HCEC 1CT (cell line): ENCODE results near the gene LSMEM2.
A peak's percentile ranks its signal among the peaks of the same experiment; 100 is the strongest.
"Not testable (repeated sequence)": the region's sequence is repeated elsewhere in the genome, so short reads cannot be mapped to it uniquely, and the experiment has no call there.

ENCODE experiments used
- DNase-seq: peaks from one replicate; pipeline ENCODE4 v3.0.0-alpha.2; 2017

Gene LSMEM2

DNA sequence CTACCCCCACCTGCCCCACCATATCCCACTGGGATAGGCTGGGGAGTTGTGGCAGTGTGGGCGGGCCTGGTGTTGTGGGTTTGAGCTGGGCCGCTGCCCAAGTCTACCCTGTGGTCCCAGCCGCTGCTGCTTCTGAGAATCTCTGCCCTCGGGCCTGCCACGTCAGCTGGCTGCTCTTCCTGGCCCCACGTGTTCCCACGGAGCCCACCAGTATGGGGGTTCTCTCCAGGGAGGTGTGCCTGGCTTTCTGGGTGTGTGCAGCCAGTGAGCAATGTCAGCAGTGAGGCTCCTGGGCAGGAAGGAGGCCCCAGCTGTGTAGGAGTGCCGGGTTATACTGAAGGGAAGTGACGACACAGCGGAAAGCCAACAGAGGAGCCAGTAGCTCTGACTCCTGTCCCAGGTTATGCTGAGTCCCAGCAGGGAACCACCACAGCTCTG lies 32.4 kb upstream of the LSMEM2 start:
- peak; percentile 76 for DNase-seq

DNA sequence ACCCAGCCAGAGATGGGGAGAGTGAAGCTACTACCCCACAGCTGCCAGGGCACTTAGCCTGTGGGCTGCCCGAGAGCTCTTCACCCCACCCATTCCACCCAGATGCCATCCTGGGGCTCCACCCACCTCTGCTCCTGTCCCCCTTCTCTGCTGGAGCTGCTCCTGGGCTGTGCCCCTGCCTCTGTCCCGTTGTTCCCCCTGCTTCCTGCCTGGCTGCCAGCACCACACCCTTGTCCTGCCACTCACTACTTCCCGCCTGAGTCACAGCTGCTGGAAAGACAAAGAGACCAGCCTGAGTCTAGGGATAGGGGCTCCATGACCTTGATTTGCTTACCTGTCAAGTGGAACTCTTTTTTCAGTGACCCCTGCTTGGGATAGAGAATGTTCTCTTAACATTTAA lies 30.5 kb upstream of the LSMEM2 start:
- DNase-seq, result peak; percentile 18

DNA sequence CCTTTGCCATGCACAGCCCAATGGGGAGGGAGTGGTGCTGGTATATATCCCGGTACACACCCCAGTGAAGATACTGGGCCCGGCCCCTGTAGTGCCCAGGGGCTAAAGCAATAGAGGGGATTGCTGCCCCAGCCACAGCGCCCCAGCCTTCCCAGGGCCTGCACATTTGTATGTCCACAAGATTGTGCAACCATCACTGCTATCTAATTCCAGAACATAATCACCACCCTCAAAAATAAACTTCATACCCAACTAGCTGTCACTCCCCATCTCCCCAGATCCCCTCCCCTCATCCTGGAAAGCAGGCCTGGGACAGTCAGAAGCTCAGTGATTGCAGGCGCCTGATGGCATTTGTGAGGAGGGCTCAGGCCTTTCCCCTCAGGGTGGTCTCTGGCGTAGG lies 29.4 kb upstream of the LSMEM2 start:
- peak; percentile 0 for DNase-seq

DNA sequence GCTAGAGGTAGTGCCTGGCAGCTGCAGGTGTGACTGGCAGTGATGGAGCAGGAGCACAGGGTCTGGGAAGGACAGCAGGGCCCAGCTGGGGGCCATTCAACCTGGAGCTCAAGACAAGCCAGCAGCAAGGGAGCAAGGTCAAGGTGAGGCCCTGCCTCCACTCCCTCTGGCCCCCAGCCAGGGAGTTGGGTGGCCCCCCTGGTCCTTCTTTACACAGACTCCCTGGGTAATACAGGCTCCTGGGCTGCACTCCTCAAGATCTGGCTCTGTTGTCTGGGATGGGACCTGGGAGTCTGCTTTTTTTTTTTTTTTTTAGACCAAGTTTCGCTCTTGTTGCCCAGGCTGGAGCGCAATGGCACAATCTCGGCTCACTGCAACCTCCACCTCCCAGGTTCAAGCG lies 28.4 kb upstream of the LSMEM2 start:
- no peak for DNase-seq

GRCh38 chr3:50251220-50251619 lies 27.7 kb upstream of the LSMEM2 start:
- DNase-seq, result peak; percentile 93

- peak; percentile 73 for DNase-seq
Observed at GRCh38 chr3:50254577-50255250, 24.2 kb upstream of the LSMEM2 start.

DNA sequence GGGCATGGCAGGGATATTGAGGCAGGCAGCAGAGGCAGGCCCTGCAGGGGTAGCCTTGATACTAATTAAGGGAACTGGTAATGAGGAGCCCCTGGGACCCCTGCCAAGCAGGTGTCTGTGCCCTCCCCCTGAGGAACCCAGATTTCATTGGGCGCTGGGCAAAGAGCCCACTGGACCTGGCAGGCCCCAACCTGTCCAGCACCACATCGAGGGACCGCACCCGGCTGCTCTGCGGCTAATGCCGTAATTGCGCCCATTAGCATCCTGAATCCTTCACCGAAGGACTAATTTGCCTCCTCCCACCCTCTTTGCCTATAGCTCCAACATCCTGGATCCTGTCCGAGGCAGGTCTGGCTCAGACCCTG lies 23.7 kb upstream of the LSMEM2 start:
- no peak for DNase-seq

DNA sequence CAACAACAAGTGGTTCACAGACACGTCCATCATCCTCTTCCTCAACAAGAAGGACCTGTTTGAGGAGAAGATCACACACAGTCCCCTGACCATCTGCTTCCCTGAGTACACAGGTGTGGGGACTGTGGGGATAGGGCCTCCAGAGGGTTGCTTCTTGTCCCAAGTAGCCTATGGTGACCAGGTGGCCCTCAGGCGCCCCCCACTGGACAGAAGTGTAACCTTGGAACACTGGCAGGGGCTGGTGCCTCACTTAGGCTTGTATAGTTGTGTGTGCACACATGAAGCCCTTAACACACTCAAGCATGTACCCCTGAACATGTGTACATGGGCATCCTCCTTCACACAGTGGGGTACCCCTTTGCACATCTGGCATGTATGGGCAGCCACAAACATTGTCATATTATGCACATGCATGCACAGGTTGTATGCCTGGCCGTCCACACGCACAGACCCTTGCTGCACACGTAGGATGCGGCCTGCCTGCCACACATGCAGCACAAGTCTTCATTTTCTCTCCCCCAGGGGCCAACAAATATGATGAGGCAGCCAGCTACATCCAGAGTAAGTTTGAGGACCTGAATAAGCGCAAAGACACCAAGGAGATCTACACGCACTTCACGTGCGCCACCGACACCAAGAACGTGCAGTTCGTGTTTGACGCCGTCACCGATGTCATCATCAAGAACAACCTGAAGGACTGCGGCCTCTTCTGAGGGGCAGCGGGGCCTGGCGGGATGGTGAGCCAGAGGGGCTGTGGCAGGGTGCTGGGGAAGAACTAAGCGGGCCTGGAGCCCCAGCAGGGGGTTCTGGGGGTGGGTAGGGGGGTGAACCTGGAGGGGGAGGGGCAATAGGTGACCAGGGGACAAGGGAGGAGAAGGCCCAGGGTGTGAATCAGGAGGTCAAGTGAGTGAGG lies 21.7 kb upstream of the LSMEM2 start:
- peak; percentile 15 for DNase-seq

GRCh38 chr3:50258029-50258680 lies 20.7 kb upstream of the LSMEM2 start:
- no peak for DNase-seq

DNA sequence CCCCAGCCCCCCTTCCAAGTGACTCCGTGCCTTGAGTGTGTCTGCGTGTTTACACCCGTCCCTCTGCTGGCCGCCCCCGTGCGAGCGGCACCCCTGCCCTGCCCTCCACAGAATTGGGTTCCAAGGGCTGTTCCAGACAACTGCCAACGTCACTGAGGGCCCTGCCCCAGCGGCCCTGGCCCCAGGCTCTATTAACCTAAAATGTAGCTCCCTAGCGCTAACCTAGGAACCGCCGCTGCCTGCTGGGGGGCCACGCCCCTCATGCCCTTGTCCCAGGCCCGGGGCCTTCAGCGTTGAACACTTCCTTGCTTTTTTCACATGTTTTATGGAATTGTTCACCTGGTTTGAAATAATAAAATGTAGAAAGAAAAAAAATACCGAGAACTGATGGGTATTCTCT lies 19.9 kb upstream of the LSMEM2 start:
- DNase-seq, result no peak

GRCh38 chr3:50259432-50260026 lies 19.4 kb upstream of the LSMEM2 start:
- DNase-seq, result no peak

DNA sequence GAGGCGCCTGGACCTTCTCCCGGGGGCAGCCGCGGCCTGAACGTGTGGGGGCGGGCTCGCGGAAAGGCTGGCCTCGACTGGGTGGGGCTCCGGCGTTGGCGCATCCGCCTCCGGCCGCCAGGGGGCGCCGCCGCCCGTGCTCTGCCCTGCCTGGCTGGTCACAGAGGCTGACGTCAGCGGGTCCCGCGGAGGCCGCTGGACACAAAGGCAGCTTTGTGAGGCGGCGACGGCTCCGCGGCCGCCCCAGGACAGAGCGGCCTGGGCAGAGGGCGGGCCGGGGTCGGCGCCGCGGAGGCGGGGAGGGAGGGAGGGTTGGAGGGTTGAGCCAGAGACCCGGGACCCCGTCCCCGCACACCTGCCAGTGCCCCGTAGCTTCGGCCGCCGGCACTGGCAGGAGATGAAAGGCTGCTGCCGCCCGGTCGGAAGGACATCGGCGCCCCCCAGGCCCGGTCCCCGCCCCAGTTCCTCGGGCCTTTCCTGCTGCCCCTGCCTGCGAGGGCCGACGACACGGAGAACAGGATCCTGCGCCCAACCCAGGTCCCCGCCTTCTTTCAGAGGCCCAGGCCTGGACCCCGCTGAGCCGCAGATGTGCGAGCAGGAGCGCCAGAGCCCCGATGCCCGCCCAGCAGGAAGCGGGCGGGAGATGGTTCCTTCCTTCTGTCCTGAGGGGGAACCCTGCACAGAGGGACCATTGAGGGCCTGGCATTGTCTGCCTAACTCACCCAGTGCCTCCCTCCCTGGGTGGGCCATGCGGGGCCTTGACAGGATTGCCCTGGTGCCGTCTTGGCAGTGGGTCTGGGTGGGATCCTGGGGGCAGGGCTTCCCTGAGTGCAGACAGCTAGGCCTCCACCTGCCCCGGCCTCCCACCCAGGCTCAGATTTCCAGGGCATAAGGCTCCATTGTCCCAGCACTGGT lies 18.6 kb upstream of the LSMEM2 start:
- peak; percentile 83 for DNase-seq

DNA sequence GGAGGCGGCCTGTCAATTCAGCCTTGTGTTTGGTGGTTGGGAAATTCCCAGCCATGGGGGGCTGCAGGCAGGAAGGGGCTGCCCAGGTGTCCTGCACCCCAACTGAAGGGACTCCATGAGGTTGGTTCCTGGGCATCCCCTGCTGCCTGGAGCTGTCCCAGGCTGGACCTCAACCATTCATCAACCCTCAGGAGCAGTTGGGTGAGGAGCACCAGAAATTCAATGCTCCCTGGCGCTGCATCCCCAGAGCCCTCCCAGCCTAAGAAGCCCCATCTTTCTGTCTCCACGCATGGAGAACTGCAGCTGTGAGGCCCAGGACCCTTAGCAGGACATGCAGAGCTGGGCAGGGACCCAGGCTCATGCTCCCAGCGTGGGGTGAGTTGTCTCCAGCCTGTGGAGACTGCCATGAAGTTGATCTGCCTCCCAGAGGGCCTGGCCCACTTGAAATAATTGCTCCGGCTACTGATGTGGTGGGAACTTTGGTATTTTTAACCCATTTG lies 17.9 kb upstream of the LSMEM2 start:
- no peak for DNase-seq

- no peak for DNase-seq
Observed at GRCh38 chr3:50261505-50261904, 17.4 kb upstream of the LSMEM2 start.

DNA sequence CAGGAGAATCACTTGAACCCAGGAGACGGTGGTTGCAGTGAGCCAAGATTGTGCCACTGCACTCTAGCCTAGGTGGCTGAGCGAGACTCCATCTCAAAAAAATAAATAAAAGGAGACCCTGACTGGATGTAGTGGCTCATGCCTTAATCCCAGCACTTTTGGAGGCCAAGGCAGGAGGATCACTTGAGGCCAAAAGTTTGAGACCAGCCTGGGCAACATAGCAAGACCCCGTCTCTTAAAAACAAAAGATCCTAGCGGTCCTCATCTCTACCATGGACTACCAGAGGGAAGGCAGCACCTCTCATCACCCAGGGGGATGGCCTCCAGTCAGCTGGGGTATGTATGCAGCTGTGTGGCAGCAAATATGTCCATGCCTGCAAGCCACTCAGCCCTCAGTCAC lies 16.7 kb upstream of the LSMEM2 start:
- DNase-seq, result not testable (repeated sequence)

DNA sequence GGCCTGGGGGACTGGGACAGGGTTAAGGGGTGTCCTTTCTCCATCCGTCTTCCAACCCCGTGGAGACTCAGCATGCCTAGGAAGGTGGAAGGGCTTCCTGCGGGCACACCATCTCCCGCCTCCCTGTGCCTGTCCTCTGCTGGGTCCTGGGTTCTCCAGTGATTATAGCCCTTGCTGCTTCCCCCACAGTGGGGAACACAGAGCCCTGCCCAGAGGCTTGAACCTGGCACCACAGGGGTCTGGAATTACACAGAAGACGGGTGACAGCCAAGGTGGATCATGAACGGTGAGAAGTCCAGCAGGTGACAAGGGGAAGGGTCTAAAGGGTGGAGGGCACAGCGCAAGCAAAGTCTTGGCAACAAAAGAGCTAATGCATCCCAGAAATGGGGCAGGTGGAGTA lies 16.1 kb upstream of the LSMEM2 start:
- DNase-seq, result no peak

DNA sequence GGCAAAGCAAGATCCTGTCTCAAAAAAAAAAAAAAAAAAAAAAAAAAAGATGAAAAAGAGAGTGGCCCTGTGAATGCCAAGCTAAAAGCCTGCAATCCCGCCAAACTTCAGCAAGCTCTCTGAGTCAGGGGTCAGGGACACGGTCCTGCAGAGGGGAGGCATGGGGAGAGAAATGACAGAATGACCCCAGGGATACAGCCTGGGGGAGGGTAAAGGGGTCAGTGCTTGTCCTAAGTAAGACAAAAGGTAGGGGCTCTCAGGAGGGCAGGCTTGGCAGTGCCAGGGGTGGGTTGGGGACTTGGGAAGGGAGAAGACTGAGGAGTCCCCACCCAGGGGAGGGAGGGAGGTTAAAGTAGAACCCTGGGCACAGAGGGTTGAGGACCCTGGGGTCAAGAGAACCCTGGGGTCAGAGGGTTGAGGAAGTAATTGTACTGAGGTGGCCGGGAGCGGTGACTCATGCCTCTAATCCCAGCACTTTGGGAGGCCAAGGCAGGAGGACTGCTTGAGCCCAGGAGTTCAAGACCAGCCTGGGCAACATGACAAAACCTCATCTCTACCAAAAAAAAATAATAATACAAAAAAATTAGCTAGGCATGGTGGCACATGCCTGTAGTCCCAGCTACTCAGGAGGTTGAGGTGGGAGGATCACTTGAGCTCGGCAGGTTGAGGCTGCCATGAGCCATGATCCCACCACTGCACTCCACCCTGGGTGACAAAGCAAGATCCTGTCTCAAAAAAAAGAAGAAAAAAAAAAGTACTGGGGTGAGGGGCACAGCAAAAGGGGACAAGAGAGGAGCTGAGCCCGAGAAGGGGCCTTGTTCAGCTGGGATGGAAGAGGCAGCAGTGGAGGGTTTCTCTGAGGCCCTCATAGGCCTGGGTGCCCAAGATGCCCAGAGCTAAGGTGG lies 15.2 kb upstream of the LSMEM2 start:
- DNase-seq, result peak; percentile 25

DNA sequence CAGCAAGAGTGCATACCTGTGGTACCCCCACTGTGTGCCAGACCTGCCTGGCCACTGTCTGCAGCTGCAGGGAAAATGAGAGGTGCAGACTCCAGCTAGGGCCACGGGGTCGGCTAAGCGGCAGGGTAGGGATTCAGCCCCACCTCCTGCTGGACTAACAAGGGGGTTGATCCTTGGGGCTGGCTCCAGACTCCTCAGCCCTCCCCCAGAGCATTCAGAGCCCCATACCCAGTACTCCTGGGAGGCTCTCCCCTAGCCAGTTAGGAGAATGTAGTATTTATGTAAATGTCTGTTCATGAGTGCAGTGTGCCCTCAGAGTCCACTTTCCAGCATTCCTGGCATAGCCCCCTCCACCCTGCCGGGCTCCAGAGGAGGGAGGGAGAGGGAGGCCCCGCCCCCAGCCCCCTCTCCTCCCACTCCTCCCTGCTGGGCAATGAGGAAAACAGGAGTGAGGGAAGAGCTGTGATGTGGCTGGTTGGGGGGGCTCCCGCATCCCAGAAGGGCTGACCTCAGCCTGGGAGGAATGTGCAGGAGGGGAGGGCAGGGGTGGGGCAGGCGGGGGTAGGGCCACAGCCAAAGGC lies 14.4 kb upstream of the LSMEM2 start:
- DNase-seq, result peak; percentile 63

DNA sequence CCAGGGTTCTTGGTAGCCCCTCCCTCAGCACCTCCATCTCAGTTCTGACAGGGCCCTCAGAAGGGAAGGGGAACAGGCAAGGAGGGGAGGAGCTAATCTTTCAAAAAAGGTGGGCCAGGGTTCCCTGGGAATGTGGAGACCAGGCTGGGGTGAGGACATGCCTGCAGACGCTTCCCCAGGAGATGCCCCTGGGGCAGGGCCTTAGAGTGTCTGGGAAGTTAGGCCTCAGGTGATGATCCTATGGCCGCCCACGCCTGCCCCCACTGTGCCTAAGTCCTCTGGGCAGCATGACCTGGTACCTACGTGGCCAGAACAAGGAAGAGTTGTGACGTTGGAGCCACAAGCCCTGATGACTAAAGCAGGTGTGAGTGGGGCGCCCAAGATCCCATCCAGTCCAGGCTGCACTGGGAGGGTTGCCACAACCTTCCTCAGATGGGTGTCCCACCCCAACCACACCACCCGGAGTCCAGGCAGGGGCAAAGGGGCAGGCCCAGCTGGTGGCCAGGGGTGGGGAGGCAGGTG lies 13.9 kb upstream of the LSMEM2 start:
- no peak for DNase-seq

DNA sequence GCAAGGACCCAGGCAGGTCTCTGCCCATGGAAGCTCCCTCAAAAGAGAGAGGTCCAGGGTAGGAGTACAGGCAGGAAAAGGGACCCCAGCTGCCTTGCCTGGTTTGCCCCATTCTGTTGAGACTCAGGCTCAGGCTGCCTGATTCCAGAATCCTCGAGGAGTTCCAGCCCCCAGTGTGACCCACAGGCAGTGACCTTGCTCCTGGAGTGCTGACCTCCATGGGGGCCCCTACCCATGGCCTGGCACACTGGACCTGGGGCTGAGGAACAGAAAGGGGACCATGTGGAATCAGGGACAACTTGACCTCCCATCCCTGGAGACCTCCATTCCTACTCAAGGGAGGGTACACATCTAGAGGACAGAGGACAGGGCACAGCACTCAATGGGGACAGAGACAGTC lies 13.3 kb upstream of the LSMEM2 start:
- DNase-seq, result no peak
